ENCODE measurements around the gene CSF3R.

GRCh38 chr1:36487906-36488305 lies 5.2 kb upstream of the CSF3R start:
- TF ChIP-seq, protein P1, sequence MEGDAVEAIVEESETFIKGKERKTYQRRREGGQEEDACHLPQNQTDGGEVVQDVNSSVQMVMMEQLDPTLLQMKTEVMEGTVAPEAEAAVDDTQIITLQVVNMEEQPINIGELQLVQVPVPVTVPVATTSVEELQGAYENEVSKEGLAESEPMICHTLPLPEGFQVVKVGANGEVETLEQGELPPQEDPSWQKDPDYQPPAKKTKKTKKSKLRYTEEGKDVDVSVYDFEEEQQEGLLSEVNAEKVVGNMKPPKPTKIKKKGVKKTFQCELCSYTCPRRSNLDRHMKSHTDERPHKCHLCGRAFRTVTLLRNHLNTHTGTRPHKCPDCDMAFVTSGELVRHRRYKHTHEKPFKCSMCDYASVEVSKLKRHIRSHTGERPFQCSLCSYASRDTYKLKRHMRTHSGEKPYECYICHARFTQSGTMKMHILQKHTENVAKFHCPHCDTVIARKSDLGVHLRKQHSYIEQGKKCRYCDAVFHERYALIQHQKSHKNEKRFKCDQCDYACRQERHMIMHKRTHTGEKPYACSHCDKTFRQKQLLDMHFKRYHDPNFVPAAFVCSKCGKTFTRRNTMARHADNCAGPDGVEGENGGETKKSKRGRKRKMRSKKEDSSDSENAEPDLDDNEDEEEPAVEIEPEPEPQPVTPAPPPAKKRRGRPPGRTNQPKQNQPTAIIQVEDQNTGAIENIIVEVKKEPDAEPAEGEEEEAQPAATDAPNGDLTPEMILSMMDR (conservative IDR thresholded peaks at IDR 0.05; ENCODE audit: low read depth in 2 of 2): no peak
- TF ChIP-seq EZH2phosphoT487 (IDR thresholded peaks at IDR 0.05; ENCODE audit: unreplicated experiment): no peak
- TF ChIP-seq EZH2 (IDR thresholded peaks at IDR 0.05; ENCODE audit: low read depth, unreplicated experiment): no peak
- no peak for TF ChIP-seq POLR2AphosphoS5 (IDR thresholded peaks at IDR 0.05; ENCODE audit: low read depth)
- no peak for TF ChIP-seq REST (IDR thresholded peaks at IDR 0.05; ENCODE audit: unreplicated experiment)
- no peak for TF ChIP-seq CREB1 (CRISPR knock-in tag; IDR thresholded peaks at IDR 0.05; ENCODE audit: low read depth)
- no peak for TF ChIP-seq JUNB (IDR thresholded peaks at IDR 0.05; ENCODE audit: unreplicated experiment)
- TF ChIP-seq ZNF331 (CRISPR knock-in tag; IDR thresholded peaks at IDR 0.05; ENCODE audit: low read depth): no peak
- TF ChIP-seq, protein P2, sequence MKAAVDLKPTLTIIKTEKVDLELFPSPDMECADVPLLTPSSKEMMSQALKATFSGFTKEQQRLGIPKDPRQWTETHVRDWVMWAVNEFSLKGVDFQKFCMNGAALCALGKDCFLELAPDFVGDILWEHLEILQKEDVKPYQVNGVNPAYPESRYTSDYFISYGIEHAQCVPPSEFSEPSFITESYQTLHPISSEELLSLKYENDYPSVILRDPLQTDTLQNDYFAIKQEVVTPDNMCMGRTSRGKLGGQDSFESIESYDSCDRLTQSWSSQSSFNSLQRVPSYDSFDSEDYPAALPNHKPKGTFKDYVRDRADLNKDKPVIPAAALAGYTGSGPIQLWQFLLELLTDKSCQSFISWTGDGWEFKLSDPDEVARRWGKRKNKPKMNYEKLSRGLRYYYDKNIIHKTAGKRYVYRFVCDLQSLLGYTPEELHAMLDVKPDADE (IDR thresholded peaks at IDR 0.05): no peak
- TF ChIP-seq NANOG (IDR thresholded peaks at IDR 0.05; ENCODE audit: borderline replicate concordance): no peak
- TF ChIP-seq STAT1 (IDR thresholded peaks at IDR 0.05; ENCODE audit: unreplicated experiment): no peak
- TF ChIP-seq ZNF114 (CRISPR knock-in tag; IDR thresholded peaks at IDR 0.05): no peak
